ENCODE measurements around the gene DNMBP.

Gene DNMBP

GRCh38 chr10:100009793-100010676 lies at the start of gene DNMBP:
DNMBP (minus strand) TSS chr10:100009947; CDS start chr10:99972124, 37,823 bp downstream.
- peak; percentile 59 to 69 for DNase-seq (ENCODE audit: low read depth in 2 of 2)

- no peak for DNase-seq (ENCODE audit: low read depth in 2 of 2)
These were observed 48.2 kb upstream of the DNMBP start for GRCh38 chr10:100057948-100058347.

- DNase-seq (ENCODE audit: low read depth in 2 of 2): no peak
These were observed 44.1 kb upstream of the DNMBP start for GRCh38 chr10:100053686-100054460.

- DNase-seq (ENCODE audit: low read depth in 2 of 2): peak; percentile 42 to 71
These were observed 36.3 kb upstream of the DNMBP start for GRCh38 chr10:100046021-100046486.

GRCh38 chr10:100045592-100045991 lies 35.8 kb upstream of the DNMBP start:
- DNase-seq (ENCODE audit: low read depth in 2 of 2): no peak

GRCh38 chr10:100043796-100044195 lies 34.0 kb upstream of the DNMBP start:
- no peak for DNase-seq (ENCODE audit: low read depth in 2 of 2)

- no peak for DNase-seq (ENCODE audit: low read depth in 2 of 2)
These were observed 33.6 kb upstream of the DNMBP start for GRCh38 chr10:100043344-100043743.

GRCh38 chr10:100041306-100042002 lies 31.7 kb upstream of the DNMBP start:
- DNase-seq (ENCODE audit: low read depth in 2 of 2): no peak

- DNase-seq (ENCODE audit: low read depth in 2 of 2): no peak
These were observed 28.9 kb upstream of the DNMBP start for GRCh38 chr10:100038561-100039071.

GRCh38 chr10:100037758-100038315 lies 28.1 kb upstream of the DNMBP start:
- no peak for DNase-seq (ENCODE audit: low read depth in 2 of 2)

GRCh38 chr10:100036850-100037249 lies 27.1 kb upstream of the DNMBP start:
- no peak for DNase-seq (ENCODE audit: low read depth in 2 of 2)

- no peak for DNase-seq (ENCODE audit: low read depth in 2 of 2)
These were observed 24.1 kb upstream of the DNMBP start for GRCh38 chr10:100033766-100034418.

GRCh38 chr10:100027416-100027815 lies 17.7 kb upstream of the DNMBP start:
- DNase-seq (ENCODE audit: low read depth in 2 of 2): no peak

- DNase-seq (ENCODE audit: low read depth in 2 of 2): no peak
These were observed 15.8 kb upstream of the DNMBP start for GRCh38 chr10:100025576-100025975.

- DNase-seq (ENCODE audit: low read depth in 2 of 2): no peak
These were observed 15.0 kb upstream of the DNMBP start for GRCh38 chr10:100024748-100025147.

GRCh38 chr10:100022403-100022802 lies 12.7 kb upstream of the DNMBP start:
- DNase-seq (ENCODE audit: low read depth in 2 of 2): no peak

- no peak for DNase-seq (ENCODE audit: low read depth in 2 of 2)
These were observed 11.6 kb upstream of the DNMBP start for GRCh38 chr10:100021322-100021721.

GRCh38 chr10:100020886-100021253 lies 11.1 kb upstream of the DNMBP start:
- no peak for DNase-seq (ENCODE audit: low read depth in 2 of 2)

- no peak for DNase-seq (ENCODE audit: low read depth in 2 of 2)
These were observed 10.6 kb upstream of the DNMBP start for GRCh38 chr10:100020142-100020885.

- DNase-seq (ENCODE audit: low read depth in 2 of 2): no peak
These were observed 10.0 kb upstream of the DNMBP start for GRCh38 chr10:100019787-100020141.
